OCI-LY7 (cell line): ENCODE data around the gene ZNF181.

Experiments
- CTCF ChIP-seq: fragments of 200-600 bp; sonication (generic); conservative IDR thresholded peaks from 2 replicates; pipeline ENCODE4 v1.5.1; 2014; ENCODE audit warnings: mild to moderate bottlenecking, antibody characterized with exemption, low read length, moderate library complexity, mixed read lengths
- EZH2phosphoT487 ChIP-seq: fragments of 200-600 bp; sonication (generic); IDR thresholded peaks from 2 replicates; pipeline ENCODE4 v1.6.1; 2018; ENCODE audit warnings: low read depth, borderline replicate concordance, mild to moderate bottlenecking, mixed run types, antibody characterized with exemption, low read length, moderate library complexity, mixed read lengths

- TF ChIP-seq CTCF (no peak), EZH2phosphoT487 (no peak)
Observed at GRCh38 chr19:34773555-34773864, 39.5 kb downstream of the ZNF181 start.
